GM23338 (cell line): ENCODE results near the gene PLOD3.

ENCODE experiments used
- CREB1 ChIP-seq: fragments of 250-450 bp; sonication (Bioruptor Pico); IDR thresholded peaks from 2 replicates; pipeline ENCODE4 v1.5.0; 2020; ENCODE audit warnings: low read depth, mild to moderate bottlenecking, moderate library complexity
- CTCF ChIP-seq, 2 experiments: fragments of 200-600 bp in 1 of 2; sonication (generic) in 1 of 2; conservative IDR thresholded peaks; 2 replicates each; pipeline versions ENCODE4 v1.5.1 to v1.6.1; 2016 to 2017; ENCODE audit warnings: antibody characterized with exemption in 2 of 2, low read depth in 2 of 2, mild to moderate bottlenecking in 2 of 2, moderate library complexity in 1 of 2
- ETS1 ChIP-seq: IDR thresholded peaks from 2 replicates; pipeline ENCODE4 v1.6.1; 2016; ENCODE audit warnings: antibody characterized with exemption
- EZH2 ChIP-seq: fragments of 200-600 bp; sonication (generic); IDR thresholded peaks from one replicate; pipeline ENCODE4 v1.8.0; 2017; ENCODE audit warnings: antibody characterized with exemption, mild to moderate bottlenecking, low read depth; ENCODE audit not compliant: unreplicated experiment
- EZH2phosphoT487 ChIP-seq: fragments of 200-600 bp; sonication (generic); IDR thresholded peaks from one replicate; pipeline ENCODE4 v1.8.1; 2018; ENCODE audit warnings: antibody characterized with exemption; ENCODE audit not compliant: unreplicated experiment
- JUNB ChIP-seq: IDR thresholded peaks from one replicate; pipeline ENCODE4 v1.6.1; 2016; ENCODE audit warnings: antibody characterized with exemption; ENCODE audit not compliant: unreplicated experiment
- NANOG ChIP-seq: IDR thresholded peaks from 2 replicates; pipeline ENCODE4 v1.6.1; 2016; ENCODE audit warnings: antibody characterized with exemption, borderline replicate concordance
- POLR2AphosphoS5 ChIP-seq: IDR thresholded peaks from 2 replicates; pipeline ENCODE4 v1.6.1; 2016; ENCODE audit warnings: antibody characterized with exemption, low read depth
- REST ChIP-seq: IDR thresholded peaks from one replicate; pipeline ENCODE4 v1.6.1; 2018; ENCODE audit warnings: antibody characterized with exemption; ENCODE audit not compliant: unreplicated experiment
- STAT1 ChIP-seq: IDR thresholded peaks from one replicate; pipeline ENCODE4 v1.6.1; 2016; ENCODE audit warnings: antibody characterized with exemption; ENCODE audit not compliant: unreplicated experiment

GRCh38 chr7:101210143-101210542 is 7.2 kb downstream of the PLOD3 start:
- TF ChIP-seq CTCF (conservative IDR thresholded peaks at IDR 0.05; ENCODE audit: low read depth in 2 of 2) (no peak), REST (no peak), CREB1 (no peak), EZH2 (no peak), EZH2phosphoT487 (no peak), POLR2AphosphoS5 (no peak), STAT1 (no peak), NANOG (no peak), ETS1 (no peak), JUNB (no peak)
